ENCODE measurements around the gene BZW1.

The BZW1 gene

GRCh38 chr2:200779214-200779613, 32.5 kb upstream of the BZW1 start:
- in situ Hi-C loops (cut with HindIII; ENCODE audit: low pct_unique_long_range_greater_than_20kb, low sequenced_read_pairs) = no loop called here
- no peak for TF ChIP-seq JUND (IDR thresholded peaks at IDR 0.05; ENCODE audit: low read depth)
- no peak for DNase-seq (ENCODE audit: low read depth in 1 of 2, low spot score in 1 of 2)

GRCh38 chr2:200781616-200782015, 30.1 kb upstream of the BZW1 start:
- no peak for DNase-seq (ENCODE audit: low read depth in 1 of 2, low spot score in 1 of 2)
- in situ Hi-C loops (cut with HindIII; ENCODE audit: low pct_unique_long_range_greater_than_20kb, low sequenced_read_pairs) = no loop called here
- no peak for TF ChIP-seq JUND (IDR thresholded peaks at IDR 0.05; ENCODE audit: low read depth)

GRCh38 chr2:200782251-200782650, 29.5 kb upstream of the BZW1 start:
- in situ Hi-C loops (cut with HindIII; ENCODE audit: low pct_unique_long_range_greater_than_20kb, low sequenced_read_pairs) = no loop called here
- no peak for TF ChIP-seq JUND (IDR thresholded peaks at IDR 0.05; ENCODE audit: low read depth)
- no peak for DNase-seq (ENCODE audit: low read depth in 1 of 2, low spot score in 1 of 2)

GRCh38 chr2:200784215-200784614, 27.5 kb upstream of the BZW1 start:
- in situ Hi-C loops (cut with HindIII; ENCODE audit: low pct_unique_long_range_greater_than_20kb, low sequenced_read_pairs) = no loop called here
- TF ChIP-seq JUND (IDR thresholded peaks at IDR 0.05; ENCODE audit: low read depth) = no peak
- no peak for DNase-seq (ENCODE audit: low read depth in 1 of 2, low spot score in 1 of 2)

- in situ Hi-C loops (cut with HindIII; ENCODE audit: low pct_unique_long_range_greater_than_20kb, low sequenced_read_pairs) = no loop called here
- TF ChIP-seq JUND (IDR thresholded peaks at IDR 0.05; ENCODE audit: low read depth) = 0 out of 2 replicates have a peak, but pooled peaks have one; percentile 14
- DNase-seq (ENCODE audit: low read depth in 1 of 2, low spot score in 1 of 2) = no peak
These were observed 25.3 kb upstream of the BZW1 start for GRCh38 chr2:200786423-200786822.

GRCh38 chr2:200786826-200787225, 24.9 kb upstream of the BZW1 start:
- in situ Hi-C loops (cut with HindIII; ENCODE audit: low pct_unique_long_range_greater_than_20kb, low sequenced_read_pairs) = no loop called here
- TF ChIP-seq JUND (IDR thresholded peaks at IDR 0.05; ENCODE audit: low read depth) = no peak
- no peak for DNase-seq (ENCODE audit: low read depth in 1 of 2, low spot score in 1 of 2)

- DNase-seq (ENCODE audit: low read depth in 1 of 2, low spot score in 1 of 2) = no peak
- no peak for TF ChIP-seq JUND (IDR thresholded peaks at IDR 0.05; ENCODE audit: low read depth)
- in situ Hi-C loops (cut with HindIII; ENCODE audit: low pct_unique_long_range_greater_than_20kb, low sequenced_read_pairs) = no loop called here
These were observed 24.2 kb upstream of the BZW1 start for GRCh38 chr2:200787351-200788120.

- TF ChIP-seq JUND (IDR thresholded peaks at IDR 0.05; ENCODE audit: low read depth) = no peak
- DNase-seq (ENCODE audit: low read depth in 1 of 2, low spot score in 1 of 2) = no peak
- in situ Hi-C loops (cut with HindIII; ENCODE audit: low pct_unique_long_range_greater_than_20kb, low sequenced_read_pairs) = no loop called here
These were observed 23.5 kb upstream of the BZW1 start for GRCh38 chr2:200788121-200788718.

- DNase-seq (ENCODE audit: low read depth in 1 of 2, low spot score in 1 of 2) = no peak
- in situ Hi-C loops (cut with HindIII; ENCODE audit: low pct_unique_long_range_greater_than_20kb, low sequenced_read_pairs) = no loop called here
- no peak for TF ChIP-seq JUND (IDR thresholded peaks at IDR 0.05; ENCODE audit: low read depth)
These were observed 21.5 kb upstream of the BZW1 start for GRCh38 chr2:200790185-200790584.

GRCh38 chr2:200791905-200792304, 19.8 kb upstream of the BZW1 start:
- no peak for TF ChIP-seq JUND (IDR thresholded peaks at IDR 0.05; ENCODE audit: low read depth)
- DNase-seq (ENCODE audit: low read depth in 1 of 2, low spot score in 1 of 2) = no peak
- in situ Hi-C loops (cut with HindIII; ENCODE audit: low pct_unique_long_range_greater_than_20kb, low sequenced_read_pairs) = no loop called here

- no peak for TF ChIP-seq JUND (IDR thresholded peaks at IDR 0.05; ENCODE audit: low read depth)
- no peak for DNase-seq (ENCODE audit: low read depth in 1 of 2, low spot score in 1 of 2)
- in situ Hi-C loops (cut with HindIII; ENCODE audit: low pct_unique_long_range_greater_than_20kb, low sequenced_read_pairs) = no loop called here
These were observed 17.6 kb upstream of the BZW1 start for GRCh38 chr2:200794143-200794542.

GRCh38 chr2:200795028-200795440, 16.7 kb upstream of the BZW1 start:
- in situ Hi-C loops (cut with HindIII; ENCODE audit: low pct_unique_long_range_greater_than_20kb, low sequenced_read_pairs) = no loop called here
- no peak for TF ChIP-seq JUND (IDR thresholded peaks at IDR 0.05; ENCODE audit: low read depth)
- DNase-seq (ENCODE audit: low read depth in 1 of 2, low spot score in 1 of 2) = no peak

GRCh38 chr2:200796561-200796960, 15.1 kb upstream of the BZW1 start:
- DNase-seq (ENCODE audit: low read depth in 1 of 2, low spot score in 1 of 2) = no peak
- in situ Hi-C loops (cut with HindIII; ENCODE audit: low pct_unique_long_range_greater_than_20kb, low sequenced_read_pairs) = no loop called here
- no peak for TF ChIP-seq JUND (IDR thresholded peaks at IDR 0.05; ENCODE audit: low read depth)
